ENCODE measurements around the gene METRNL.
A peak's percentile ranks its signal among the peaks of the same experiment; 100 is the strongest.
"Not testable (repeated sequence)": the region's sequence is repeated elsewhere in the genome, so short reads cannot be mapped to it uniquely, and the experiment has no call there.

METRNL gene

DNA sequence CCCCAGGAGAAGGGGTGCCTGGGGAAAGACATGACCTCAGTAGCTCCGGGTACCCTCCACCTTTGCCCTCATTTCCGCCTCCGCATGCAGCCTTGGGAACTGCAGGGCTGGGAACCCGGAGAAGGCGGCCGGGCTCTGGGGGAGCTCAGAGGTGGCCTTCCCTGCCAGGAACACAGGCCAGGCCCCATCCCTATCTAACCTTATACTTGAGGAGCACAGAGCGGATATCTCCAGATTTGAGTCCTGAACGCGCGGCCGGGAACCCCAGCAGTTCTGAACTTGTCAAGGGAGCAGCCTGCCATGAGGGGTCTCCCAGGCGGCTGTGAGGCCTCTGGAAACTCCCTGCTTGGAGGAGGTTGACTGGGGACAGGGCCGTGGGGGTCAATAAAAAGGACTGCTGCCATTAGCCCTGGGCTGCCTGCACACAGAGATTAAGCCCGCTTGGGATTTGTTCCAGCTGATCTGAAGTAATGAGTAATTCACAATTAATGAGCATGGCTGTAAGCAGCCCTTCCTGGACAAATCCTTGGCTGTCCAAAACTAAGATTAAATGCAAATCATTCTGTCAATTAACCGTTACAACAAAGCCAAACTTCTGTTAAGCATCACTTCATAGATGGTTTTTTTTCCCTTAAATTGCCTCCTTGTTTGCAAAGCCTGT is 26.3 kb upstream of the METRNL start:
- peak; percentile 25 for DNase-seq

DNA sequence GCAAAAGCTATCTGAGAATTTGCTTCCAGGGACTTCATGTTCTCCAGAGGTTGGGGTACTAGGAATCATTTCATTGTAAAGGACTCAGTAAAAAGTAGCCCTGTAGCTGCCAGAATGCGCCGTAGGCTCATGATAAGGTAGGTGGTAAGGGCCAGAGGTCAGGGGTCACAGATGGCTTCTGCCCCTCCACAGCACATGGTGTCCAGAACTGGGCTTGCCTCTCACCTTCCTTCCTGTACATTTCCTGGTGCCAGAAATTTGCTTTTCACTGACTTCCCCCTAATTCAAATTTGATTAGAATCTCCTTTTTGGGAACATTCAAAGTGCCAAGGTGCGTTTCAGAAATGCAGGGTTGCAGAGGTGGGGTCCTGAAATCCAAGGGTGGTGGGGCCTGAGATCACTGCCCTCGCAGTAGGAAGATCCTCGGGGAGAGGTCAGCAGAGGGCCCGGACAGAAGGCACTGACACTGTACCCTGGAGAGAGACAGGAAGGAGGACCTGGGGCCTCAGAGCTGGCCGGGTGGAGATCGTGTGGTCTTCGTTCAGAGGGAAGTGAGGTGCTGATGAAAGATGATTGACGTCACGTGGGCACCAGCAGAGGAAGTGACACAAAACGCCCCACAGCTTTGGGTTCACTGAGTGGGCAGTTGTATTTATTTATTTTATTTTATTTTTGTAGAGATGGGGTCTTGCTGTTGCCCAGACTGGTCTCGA is 25.5 kb upstream of the METRNL start:
- DNase-seq, result no peak

DNA sequence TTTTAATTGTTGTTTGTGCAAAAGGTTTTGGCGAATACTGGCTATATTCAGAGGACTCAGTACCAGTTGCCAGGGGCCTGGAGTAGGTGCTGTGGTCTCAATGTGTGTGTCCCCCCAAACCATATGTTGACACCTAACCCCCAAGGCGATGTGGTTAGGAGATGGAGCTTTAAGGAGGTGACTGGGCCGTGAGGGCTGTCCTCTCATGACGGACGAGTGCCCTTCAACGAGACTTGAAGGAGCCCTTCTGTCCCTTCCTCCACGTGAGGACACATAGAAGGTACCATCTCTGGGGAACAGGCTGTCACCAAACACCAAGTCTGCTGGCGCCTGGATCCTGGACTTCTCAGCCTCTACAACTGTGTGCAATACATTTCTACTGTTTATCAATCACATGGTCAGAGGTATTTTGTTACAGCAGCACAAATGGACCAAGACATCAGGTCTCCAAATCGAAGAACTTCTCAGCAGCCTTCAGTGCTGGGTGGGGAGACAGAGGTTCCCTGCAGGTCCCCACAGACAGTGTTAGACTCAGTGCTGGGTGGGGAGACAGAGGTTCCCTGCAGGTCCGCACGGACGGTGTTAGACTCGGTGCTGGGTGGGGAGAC is 24.8 kb upstream of the METRNL start:
- no peak for DNase-seq

DNA sequence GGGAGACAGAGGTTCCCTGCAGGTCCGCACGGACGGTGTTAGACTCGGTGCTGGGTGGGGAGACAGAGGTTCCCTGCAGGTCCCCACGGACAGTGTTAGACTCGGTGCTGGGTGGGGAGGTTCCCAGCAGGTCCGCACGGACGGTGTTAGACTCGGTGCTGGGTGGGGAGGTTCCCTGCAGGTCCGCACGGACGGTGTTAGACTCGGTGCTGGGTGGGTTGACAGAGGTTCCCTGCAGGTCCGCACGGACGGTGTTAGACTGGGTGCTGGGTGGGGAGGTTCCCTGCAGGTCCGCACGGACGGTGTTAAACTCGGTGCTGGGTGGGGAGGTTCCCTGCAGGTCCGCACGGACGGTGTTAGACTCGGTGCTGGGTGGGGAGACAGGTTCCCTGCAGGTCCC is 24.2 kb upstream of the METRNL start:
- DNase-seq, result not testable (repeated sequence)

DNA sequence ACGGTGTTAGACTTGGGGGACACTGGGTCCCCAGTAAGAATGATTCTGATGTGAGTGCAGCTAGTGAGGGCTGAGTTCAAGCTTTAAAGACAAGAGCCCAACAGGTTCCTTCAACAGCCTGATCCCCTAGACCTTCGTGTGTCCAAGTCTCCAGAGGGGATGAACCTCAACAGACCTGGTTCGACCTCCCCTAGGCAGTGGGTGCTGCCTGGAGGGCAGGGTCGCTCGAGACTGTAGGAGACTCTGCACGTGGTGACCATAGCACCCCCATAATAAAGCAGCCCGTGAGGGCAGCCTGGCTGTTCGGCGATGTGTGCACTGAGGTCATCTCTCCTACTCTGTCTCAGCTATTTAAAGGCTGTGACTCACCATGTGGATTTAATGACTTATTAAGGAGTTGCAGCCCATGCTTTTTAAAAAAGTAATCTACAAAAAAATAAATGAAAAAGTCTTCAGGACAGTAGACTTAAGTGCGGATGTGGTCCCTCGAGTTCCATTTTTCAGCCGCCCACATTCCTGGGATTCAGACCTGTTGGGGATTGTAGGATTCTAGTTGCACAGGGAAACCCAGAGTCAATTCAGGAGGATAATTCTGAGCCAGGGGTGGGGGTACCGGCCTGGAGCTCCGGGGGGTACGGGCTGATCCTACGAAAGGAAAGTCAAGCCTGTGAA is 23.4 kb upstream of the METRNL start:
- DNase-seq, result peak; percentile 82

DNA sequence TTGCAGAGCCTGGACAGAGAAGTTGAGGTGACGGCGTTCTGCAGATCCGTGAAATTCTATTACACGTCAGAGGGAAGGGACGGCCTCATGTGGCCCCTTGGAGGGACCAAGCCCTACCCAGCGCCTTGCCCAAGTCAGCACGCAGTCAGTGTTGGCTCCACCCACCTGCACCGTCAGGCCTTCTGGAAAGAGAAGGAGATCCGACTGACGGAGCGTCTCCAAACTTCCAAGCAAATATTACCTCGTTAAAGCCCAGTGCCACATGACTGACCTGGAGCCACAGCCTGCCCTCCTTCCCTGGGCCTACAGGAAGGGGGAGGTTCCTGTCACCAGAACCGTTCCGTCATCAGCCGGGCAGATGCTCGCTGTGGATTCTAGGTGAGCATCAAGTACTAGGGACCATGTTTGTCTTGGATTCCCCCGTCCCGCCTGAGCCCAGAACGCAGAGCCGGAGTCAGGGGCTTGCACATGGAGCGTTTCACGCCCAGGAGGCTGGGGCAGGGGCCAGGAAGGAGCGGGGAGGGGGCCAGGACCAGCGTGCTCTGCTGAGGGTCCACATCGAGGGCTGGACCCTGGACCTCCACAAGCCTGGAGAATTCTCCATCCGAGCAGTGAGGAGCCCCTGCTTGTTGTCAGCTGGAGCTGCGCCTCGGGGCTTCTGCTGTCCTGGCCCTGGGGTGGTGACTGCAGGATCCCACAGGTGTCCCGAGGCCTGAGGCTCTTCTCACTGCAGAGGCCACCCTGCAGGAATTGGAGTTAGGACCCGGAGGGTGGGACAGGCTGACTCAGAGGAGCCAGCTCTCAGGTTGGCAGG is 22.6 kb upstream of the METRNL start:
- DNase-seq, result no peak

DNA sequence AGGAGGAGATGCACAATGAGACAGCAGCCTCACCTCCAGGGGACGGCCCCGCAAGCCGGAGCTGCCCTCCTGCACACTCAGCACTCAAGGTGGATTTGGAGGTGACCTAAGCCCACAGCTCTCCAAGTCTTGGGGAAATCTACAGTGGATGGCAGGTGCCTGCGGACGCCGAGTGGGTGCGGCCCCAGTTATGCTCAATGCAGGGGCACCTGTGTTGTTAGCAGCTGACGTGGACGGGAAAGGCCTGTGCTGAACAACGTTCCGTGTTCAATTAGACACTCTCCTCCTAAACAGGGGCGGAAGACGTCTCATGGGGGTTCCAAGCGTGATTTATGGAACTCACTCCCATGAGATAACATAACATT is 22.0 kb upstream of the METRNL start:
- DNase-seq, result no peak

DNA sequence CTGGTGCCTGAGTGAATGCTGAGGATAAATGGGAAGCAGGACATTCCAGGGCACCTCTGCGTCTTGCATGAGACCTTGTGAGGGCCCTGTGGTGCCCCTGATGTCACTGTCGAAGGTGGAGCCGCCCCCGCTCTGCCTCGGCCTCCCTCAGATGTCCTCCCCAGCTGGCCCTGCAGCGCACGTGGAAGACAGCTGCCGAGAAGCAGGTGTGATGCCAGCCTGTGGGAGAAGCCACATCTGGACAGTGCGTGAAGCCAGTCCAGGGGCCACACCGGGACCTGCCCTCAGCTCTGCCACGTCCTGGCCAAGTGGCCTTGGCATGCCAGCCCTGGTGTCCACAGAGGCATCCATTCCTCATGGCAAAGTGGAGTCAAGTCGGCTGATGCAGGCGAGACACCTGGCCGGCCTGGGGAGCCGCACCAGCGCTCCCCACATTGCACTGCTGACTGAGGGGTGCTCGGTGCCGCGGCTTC is 21.6 kb upstream of the METRNL start:
- no peak for DNase-seq

DNA sequence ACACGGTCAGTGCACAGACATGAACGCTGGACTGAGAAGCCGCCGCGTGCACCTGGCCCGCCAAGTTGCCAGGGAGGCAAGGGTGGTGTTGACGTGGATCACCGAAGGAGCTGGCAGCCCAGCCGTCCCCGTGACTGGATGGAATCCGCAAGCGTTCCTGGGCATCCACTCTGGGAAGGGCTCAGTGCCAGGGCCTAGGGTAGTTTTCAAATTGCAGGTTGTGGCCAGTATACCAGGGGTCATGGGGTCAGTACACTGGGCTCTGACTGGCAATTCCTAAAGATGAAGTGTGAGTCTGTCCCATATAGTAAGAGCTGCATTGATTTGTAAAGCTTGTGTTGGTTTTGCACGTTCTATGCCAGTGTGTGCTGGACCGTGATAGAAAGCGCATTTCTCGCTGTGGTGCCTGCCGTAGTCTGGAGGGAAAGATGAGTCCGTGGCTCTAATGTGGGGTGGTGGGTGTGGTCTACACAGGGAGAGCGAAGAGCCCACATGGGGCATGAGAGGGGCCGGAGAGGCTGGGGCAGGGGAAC is 21.1 kb upstream of the METRNL start:
- DNase-seq, result no peak

DNA sequence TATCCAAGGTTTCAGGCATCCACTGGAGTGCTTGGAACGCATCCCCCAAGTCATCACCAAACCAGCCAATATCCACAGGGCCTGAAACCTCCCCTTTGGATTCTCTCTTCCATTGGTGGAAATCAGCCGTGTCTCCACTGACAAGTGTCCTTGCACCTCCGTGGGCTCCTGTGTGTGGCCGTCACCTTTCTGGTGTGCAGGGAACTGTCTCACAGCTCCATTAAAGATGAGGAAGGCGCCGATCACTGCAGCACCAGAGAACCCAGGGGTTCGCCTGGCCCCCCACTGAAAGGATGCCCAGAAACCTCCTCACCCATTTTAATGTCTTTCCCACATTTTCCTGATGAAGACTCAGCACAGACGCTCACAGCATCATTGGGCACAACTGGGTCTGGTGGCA is 17.8 kb upstream of the METRNL start:
- no peak for DNase-seq

DNA sequence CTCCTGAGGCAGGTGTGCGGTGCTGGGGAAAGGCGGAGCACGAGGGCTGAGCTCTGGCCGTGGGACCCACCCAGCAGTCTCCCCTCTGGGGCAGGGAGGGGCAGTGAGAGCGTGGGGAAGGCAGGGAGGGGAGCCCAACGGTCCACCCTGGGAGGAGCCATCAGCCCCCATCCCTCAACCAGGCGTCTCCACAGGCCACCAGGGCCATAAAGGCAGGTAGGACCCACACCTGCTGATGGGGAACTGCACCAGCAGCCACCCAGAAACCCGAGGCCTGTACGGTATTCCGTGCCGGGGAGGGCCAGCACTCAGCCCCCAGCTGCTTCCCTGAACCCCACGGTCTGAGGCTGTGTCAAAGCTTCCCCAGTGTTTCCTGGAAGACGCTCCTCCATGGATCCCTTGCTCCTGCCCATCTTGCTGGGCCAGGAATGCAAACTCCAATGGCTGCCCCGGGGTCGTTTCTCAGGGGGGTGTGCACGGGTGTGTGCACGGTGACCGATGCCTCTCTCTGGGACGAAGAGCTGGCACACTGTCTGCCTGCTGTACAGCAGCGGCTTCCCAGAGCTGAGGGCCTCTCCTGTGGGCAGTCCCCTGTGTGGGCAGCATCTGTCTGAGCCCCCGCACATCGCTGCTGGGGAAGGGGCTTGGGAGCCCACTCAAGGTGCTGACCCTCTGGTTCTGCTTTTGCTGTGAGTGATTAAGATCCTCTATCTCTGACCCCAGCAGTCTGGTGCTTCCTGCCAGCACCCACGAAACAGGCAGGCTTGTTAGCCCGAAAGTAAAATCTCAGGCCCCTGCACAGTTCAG is 17.2 kb upstream of the METRNL start:
- DNase-seq, result no peak

DNA sequence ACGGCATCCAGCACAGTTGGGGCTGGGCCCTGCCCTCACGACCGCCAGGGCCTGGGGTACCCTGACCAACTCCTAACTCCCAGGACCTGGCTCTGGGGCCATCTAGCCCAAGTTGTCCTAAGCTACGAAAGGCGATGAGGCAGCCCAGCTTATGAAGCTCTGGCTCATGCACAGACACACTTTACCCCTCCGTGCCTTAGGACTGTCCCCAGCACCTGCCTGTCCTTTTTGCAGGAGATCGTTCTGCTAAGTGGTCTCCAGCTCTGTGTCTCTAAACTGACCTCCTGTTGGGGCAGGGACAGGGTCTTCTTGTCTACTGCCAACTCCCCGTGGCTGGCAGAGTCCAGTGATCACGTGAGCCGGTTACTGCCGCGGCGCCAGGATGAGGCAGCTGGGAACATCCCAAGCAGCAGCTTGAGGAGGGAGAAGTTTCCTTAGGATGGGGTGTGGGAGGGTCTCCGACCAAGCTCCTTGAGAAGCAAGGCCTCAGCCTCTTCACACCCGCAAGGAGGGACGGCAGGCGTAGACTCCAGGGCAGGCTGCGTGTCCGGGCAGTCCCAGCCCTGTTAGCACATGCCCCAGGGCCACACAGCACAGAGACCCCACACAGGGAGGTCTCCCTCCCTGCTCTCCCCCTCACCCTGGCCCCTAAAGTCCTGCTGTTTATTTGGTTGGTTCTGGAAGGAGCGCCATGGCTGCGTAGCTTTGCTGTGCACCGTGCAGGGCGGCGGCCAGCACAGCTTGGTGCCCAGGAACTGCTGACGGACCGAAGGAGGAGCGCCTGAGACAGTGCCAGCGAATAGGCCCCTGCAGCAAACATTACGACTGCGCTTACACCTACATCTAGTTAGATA is 16.4 kb upstream of the METRNL start:
- no peak for DNase-seq

DNA sequence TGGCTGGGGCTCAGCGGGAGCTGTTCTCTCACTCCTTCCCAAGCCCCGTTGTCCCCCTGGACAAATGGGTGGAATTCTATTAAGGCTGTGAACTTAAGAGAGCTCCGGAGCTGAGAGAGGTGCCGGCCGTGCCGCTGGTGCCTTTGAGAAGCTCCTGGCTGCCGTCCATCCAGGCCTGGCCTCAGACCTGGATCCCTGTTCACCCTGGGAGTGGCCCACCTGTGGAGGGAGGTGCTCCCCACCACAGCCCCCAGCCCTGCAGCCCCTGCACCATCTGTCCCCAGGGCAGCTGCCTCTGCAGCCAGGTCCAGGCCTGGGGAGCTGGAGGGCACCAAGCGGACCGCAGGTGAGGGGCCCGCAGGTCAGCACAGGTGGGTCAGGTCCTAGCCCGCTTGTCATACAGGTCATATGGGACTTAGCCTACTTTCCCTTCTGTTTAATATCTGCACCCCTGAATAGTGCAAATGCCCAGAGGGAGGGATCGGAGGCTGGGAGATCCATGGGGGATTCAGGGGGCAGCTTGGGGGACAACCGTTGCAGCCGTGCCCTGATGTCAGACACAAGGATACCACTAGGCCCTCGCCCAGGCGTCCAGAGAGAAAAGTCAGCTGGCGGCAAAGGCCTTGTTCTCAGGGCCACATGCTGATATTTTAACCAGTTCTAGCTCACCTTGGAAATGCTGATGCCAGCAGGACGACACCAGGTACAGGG is 15.2 kb upstream of the METRNL start:
- no peak for DNase-seq

DNA sequence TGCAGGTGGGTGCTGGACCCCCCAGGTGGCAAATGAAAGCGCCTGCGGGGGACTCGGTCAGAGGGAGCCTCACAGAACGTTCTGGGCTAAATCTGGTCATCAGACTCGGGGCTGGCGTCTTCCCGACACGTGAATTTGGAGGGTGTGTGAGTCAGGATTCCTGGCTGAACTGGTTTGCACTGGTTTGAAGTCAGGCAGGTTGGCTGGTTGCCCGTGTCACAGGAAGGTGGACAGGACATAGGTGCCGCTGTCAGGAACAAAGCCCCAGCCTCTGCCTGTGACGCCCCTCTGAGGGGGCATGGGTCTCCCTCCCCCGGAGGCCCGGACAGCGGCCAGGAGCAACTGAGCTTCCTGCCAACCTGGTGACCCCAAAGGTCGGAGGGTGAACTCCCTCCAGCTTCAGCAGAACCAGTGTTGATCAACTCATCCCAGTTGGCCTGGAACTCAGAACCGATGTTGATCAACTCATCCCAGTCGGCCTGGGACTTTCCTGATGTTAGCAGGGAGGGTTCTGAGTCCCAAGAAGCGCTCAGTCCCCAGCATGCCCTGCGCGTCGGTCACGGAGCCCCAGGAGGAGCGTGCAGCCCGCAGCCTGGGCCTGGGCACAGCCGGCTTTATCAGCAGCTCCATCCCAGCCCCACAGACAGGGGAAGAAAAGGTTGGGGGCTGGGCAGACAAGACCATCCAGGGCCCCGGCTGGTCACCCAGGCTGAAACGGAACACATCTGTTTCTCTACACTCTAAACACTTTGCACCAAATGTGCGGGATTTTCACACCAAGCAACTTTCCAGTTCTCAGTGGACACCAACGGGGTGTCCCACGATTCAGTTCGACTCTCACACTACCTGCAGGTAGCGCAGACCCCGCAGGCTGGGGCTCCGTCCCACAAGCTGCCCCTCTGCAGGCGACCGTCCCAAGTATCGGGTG is 14.4 kb upstream of the METRNL start:
- DNase-seq, result no peak

DNA sequence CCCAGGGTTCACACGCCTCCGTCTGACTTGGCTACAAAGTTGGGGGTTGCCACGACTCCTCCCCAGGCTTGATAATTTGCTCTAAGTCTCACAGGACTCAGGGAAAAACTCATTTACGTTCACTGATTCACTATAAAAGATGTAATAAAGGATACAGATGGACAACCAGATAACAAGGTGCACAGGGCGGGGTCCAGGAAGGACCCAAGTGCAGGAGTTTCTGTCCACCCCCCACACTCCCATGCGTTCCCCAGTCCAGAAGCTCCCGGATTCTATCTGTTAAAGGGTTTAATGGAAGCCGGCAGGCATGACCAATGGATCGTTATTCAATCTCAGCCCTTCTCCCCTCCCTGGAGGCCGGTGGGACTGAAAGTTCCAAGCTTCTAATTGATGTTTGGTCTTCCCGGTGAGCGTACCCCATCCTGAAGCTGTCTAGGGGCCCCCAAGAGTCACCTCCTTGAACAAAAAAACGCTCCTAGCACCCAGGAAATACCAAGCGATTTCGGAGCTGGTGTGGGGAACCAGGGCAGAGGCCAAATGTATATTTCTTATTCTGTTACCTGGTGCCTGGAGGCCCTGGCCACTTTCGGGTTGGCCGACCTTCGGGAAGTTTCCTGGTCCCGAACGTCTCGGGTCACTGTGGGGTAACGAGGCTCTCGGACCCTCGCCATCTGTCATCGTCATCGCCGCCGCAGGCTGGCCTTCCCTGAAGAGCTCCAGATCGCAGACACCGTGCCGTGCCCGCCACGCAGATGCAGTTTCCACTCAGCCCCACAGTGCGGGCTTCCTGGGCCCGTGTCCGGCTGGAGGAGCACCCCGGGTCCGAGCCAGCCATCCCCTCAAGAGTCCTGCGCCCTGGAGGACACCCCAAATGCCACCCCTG is 13.5 kb upstream of the METRNL start:
- no peak for DNase-seq

DNA sequence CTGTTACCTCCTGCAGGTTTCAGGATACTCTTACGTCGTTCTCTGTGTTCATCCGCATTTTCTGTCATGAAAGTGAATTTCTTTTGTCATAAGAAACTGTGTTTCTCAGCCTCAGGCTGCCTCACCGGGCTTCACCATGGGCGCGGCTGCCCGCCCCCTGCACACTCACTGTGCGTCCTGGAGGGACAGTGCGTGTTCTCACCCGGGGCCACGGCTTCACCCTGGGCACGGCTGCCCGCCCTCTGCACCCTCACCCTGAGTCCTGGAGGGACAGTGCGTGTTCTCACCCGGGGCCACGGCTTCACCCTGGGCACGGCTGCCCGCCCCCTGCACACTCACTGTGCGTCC is 12.9 kb upstream of the METRNL start:
- not testable (repeated sequence) for DNase-seq

DNA sequence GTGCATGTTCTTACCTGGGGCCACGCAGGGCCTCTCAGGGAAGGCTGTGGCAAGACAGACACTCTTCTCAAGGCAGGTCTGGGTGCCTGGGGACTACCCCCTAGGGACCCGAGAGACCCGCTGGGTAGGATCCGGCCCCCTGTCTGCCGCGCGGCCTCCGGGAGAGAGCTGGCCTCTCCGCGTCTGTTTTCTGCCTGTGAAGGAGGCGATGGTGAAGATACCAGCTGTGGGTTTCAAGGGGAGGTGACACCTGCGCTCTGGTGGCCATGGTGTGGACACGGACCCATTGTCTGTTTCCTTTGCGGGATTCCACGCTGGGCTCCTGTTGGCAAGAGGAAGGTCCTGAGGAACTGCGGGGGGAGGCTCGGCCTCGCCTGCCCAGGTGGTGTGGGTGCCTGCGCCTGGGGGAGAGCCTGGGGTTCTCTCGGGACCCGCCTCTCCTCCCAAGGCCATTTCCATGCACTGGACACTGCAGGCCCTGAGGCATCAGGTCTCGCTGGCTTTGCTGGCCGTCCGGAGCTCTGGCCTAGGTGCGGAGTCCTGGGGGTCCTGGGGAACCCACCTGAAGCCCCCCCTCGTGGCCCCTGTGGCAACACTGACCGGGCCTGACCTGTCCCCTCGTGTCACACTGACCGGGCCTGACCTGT is 12.2 kb upstream of the METRNL start:
- DNase-seq, result no peak

Data from fibroblast of skin of abdomen (primary cell).